GM10847 (cell line): ENCODE data around the gene FHIT.

Source experiments
- POLR2A ChIP-seq: IDR thresholded peaks from 2 replicates; pipeline ENCODE4 v1.6.1; 2011; ENCODE audit not compliant: insufficient read length; ENCODE audit errors: extremely low read depth

The FHIT gene

DNA sequence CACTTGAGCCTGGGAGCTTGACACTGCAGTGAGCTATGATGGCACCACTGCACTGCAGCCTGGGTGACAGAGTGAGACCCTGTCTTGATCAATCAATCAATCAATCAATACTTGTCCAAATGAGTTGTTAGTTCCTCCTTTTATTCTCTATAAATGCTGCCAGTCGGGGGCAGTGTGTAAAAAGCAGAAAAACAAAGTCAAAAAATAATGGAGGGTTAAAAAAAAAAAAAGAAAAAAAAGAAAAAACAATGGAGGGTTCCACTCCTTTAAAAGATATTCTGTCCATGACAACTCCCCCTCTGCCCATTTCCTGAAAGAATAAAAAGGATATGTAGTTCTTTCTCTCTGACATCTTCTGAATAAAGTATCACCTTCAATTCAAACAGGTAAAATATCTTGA lies 1068.6 kb downstream of the FHIT start:
- no peak for TF ChIP-seq POLR2A

DNA sequence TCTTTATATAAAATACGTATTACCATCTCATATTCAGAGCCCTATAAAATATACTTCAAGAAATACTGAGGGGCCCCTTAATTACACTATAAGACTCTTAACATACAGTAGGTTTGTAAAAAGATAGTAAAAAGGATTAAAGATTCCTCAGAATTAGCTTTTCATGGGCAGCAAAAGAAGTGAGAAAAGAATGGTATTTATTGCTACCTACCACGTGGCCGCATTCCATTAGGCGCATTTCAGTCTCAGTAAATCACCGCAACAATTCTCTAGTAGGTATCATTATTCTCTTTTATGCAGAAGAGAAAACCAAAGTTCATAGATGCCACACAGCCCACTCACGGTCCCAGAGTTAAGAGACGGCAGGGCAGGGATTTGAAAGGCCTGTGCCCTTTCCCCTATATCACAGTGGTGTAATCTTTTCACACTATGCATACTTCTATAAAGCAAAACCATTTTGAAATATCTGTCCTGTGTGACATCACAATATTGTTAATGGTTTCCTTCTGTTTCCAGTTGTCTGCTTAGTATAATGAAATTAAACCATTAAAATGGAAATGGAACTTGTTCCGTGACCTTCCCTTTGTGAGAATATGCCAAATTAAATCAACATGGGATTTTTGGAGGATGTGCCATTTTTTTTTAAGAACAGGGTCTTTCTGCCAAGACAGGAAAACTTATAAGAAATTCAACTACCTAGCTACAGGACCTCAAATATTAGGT lies 1072.2 kb downstream of the FHIT start:
- no peak for TF ChIP-seq POLR2A

DNA sequence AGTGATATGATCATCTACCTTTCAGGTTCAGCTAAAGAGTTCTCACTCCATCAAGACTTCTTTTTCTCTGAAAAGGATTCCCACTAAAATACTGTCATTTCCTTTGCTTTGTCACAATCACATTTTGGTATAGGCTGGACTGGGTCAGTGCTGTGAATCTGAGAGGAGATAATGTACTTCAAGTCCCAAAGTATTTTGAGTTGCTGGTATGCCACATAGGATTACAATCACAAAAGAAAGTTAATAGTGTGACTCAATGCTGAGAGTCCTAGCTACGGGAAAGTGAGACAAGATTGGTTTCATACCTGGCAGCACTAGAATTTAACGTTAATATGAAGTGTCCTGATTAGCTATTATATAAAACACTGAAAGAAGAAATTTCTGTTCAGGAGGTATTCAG lies 1073.5 kb downstream of the FHIT start:
- TF ChIP-seq POLR2A: no peak

DNA sequence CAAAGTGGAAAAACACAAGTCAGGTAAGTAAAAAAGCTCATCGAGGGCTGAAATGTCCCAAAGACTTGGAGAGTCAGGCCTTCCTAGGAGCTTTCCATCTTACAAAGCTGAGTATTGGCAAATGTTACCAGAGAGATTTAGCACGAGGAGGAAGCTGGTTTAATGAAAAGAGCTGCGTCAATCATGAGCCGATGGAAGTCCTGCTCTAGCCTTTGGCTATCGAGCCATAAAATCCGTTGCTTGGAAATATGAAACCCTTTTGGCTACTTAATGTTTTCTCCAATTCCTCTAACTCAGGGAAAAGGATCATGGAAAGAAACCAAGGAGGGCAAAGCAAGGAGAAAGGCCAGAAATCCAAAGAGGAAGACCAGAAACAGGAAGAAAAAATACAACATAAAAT lies 1074.6 kb downstream of the FHIT start:
- no peak for TF ChIP-seq POLR2A

DNA sequence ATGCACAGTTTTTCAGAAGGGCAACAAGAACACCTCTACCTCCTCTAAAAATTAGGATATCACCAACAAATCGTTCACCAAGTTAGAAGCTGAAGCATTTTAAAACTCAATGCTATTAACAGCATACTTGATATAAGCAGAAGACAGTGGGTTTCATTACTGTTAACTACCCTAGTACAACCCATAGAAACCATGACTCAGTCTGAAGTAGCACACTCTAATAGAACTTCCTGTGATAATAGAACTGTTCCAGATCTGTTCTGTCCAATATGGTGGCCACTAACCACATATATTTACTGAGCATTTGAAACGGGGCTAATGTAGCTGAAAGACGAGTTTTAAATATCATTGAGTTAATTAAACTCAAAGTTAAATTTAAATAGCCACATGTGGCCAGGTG lies 1075.6 kb downstream of the FHIT start:
- TF ChIP-seq POLR2A: no peak

DNA sequence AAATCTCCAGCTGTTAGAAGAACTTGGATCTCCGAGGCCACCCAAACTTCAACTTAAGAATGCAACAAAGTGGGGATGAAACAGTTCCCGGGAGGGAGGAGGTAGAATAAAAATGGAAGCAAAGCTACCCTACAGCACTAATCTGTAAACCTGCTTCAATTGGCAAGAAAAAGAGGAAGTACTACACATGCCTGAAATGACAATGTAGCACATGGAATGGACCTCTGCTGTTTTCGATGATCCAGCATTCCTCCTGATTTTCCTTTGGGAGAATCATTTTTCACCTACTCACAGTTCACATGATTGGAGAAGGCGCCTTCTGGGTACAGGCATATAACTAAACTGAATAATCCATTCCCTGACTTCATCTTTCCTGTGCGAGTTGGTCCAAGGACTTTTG lies 1081.5 kb downstream of the FHIT start:
- no peak for TF ChIP-seq POLR2A

DNA sequence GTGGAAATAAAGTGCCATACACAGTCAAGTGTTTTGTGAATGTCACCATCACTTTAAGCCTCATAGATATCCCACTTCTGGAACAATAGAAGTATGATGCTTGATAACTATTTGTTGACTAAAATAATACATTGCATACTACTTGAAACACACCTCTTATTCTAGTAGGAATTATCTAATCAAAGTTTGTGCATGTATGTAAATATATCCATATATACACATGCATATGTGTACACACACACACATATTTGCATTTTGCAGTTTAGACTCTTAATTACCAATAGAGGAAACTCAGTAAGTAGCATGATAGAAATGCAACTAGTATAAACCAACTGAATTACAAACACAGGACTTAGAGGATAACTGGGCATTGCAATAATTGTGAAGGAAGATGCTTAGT lies 1084.1 kb downstream of the FHIT start:
- TF ChIP-seq POLR2A: no peak

DNA sequence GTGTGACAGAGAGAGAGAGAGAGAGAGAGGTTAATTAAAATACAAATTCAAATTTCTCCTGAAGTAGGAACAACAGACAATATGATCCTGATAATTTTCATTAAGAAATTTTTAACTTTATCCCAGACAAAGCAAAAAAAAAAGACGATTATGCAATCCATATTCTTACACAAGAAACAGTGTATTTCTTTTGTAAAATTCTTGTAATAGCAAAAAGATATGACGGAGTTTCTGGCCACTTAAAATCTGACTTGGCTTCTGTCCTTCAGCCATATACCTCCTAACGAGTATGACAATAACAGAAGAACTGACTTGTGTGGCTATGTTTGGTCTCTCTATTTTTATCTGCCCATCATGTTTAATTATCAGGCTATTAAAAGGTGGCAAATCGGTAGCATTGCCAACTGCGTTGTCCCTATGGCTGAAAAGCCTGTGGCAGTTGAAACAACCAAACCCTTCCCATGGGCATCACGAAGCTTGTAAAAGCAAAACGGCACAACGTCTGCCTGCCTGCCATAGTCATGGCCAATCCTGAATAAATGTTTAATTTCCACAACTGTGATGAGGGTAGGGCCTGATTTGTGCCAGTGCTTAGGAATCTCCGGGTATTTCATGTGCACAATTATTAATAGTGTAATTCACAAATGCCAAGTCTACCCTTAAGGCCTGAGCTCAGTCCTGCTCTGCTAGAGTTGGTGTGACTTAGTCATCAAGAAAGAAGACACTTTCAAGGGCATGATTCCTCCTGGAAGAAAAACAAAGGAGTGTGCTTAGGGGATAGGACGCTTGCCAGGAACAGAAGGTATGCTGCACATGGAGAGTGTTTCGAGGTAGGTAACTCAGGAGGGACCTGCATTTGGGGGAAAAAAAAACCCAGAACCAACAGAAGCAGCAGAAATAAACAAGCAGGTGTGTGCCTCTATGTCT lies 1090.2 kb downstream of the FHIT start:
- no peak for TF ChIP-seq POLR2A

DNA sequence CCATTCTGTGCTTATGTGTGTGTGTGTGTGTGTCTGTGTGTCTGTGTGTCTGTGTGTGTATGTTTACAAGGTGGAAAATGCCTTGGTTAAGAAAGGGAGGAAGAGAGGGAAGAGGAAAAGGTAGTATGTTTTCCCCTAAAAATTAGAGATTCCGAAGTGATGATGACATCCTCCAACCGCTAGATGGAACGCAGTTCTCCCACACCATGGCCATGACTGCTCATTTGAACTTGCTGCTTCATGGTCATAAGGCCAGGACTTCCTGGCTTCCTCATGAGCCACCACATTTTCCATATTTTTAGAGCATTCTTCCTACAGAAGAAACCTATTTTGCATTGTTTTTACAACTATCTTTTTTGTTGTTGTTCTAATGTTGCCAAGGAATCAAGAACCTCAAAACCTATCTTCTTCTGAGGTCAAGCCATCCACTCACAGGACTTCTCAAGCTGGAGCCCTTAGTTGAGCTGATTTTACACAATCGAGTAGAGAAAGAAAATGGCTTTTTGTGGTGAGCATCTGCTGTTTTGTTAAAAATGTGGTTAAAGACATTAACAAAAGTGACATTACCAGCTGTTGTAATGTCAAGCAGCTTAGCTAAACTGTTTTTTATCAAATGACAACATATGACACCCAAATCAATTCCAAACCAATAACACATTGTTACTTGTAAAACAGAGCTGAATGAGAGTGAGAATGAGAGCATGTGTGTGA lies 1091.0 kb downstream of the FHIT start:
- no peak for TF ChIP-seq POLR2A

DNA sequence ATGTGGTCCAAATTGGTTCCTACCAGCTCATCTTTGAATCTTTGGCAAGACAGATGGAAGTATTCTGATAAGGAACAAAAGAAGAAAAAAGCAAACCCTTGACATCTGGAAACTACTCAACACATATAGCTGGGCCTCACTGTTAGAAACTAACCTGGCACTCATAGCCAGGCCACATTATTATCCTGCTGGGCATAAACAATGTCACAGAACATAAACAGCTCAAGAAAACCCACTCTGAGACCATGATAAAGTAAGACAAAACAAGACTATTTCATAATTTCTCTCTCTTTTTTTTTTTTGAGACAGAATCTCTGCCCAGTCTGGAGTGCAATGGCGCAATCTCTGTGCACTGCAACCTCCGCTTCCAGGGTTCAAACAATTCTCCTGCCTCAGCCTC lies 1093.2 kb downstream of the FHIT start:
- TF ChIP-seq POLR2A: no peak

DNA sequence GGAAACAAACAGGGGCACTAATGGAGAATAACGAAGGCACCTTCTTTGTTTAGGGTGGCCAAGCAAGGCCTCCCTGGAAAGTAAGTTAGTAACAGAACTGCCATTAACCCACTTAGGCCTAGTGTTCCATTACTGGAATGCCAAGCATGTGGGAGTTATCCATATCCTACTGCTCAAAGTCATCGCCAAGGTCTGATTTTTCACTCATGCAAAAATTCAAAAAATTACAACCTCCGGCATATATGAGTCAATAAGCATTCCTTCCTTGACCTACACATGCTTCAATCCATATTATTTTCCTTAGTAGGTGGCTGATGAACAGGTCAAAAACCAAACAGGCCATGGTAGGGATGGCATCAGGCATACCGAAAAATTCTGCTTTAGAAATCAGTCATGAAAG lies 1097.2 kb downstream of the FHIT start:
- TF ChIP-seq POLR2A: no peak

DNA sequence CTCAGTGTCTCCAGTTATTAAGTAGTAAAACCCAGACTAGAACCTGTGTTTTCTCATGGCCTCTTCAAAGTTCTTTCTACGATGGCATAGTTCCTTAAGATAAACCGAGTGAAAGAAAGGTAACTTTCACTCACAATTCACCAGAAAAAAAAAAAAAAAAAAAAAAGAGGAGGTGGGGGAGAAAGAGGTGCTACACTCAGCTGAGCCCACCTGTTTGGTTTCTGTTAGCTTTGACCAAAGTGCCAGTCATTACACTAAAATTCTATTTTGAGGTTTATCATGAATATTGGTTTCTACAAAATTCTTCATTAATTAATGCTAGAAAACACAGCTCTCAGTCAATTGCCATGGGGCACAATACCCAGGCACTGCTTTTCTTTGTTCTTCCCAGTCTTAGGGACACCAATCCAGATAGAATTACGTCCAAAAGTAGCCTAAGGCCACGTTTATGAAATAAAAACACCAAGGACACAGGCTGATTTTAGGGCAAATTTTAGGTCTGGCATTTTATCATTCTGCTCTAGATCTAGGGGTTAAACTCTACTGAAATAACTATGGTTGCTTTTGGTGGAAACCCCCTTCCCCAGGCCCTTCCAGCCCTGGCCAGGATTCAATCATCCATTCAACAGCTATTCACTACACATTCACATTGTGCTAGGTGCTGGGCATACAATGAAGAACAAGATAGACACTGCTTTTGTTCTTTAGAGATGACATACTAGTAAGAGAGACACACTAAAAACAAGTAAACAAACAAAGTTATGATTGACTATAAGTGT lies 1097.8 kb downstream of the FHIT start:
- no peak for TF ChIP-seq POLR2A

DNA sequence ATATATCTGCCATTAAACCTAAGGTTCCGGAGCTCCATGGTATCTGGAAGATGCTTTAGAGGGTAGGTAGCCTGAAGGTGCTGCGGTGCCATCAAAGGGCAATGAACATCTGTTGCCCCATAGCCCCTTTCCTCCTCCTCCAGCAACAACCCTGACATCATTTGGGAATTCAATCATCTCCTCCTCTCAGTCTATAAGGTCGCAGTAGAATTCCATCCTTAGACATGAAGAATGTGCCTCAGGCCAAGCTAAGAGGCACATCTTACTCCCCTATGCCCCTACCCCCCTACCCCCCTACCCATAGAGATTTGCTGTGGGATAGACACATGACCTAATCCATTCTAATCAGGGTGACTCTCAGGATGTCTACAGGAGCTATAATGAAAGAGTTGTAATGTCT lies 1101.8 kb downstream of the FHIT start:
- TF ChIP-seq POLR2A: no peak

DNA sequence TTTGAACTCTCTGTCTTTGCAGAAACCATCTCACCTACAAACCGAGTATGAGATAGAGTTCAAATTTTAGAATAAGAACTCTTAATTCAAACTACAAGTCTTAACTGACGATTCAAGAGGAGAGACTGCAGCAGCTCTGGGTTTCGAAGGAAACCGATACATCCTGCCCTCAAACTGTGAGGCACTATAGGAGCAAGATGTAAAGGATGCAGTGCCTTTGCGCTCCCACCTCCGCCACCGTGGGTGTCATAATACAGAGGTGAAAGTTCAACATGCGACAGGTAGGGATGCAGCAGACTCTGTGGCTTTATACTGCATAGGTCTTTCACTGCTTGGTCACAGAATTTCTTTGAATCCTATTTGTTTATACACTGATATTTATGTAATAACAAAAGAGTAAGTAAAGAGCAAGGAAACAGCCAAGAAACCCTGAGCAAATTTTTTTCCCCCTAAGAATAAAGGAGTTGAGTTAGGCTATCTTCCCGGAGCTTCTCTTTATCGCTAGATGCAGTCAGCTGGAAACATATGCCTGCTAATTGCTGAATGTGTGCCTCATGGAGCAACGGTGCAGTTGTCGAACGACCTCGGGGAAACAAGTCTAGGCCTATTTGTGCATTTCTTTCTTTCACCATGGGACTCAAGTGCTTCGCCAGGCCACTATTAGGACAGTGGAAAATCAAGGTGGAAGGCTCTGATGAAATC lies 1103.9 kb downstream of the FHIT start:
- TF ChIP-seq POLR2A: no peak
